Common myeloid progenitor, CD34-positive (primary cell): ENCODE data around the gene PDLIM1.
A peak's percentile ranks its signal among the peaks of the same experiment; 100 is the strongest.

ENCODE experiments used
- CTCF ChIA-PET: fragments of 350-600 bp; sonication (Branson Sonifier 250); formaldehyde crosslinking; loops from one replicate; lab custom pipeline; 2021; ENCODE audit warnings: antibody characterized with exemption; lab: Charles Lee
- POLR2A ChIA-PET: fragments of 350-600 bp; sonication (Branson Sonifier 250); formaldehyde crosslinking; loops from one replicate; lab custom pipeline; 2021; ENCODE audit warnings: antibody characterized with exemption; lab: Charles Lee
- DNase-seq, 3 donors: peaks; one replicate each; pipeline versions ENCODE4 v3.0.0 to v3.0.0-alpha.2; 2013
- H3K27ac ChIP-seq, 2 experiments: 1 replicate in 1 of 2; 2 replicates in 1 of 2; pipeline ENCODE4 v1.7.0; 2013; ENCODE audit warnings: inconsistent platforms in 2 of 2, low read length in 2 of 2, mild to moderate bottlenecking in 2 of 2, low read depth in 1 of 2, moderate library complexity in 1 of 2; ENCODE audit not compliant: severe bottlenecking in 2 of 2, insufficient read depth in 1 of 2, poor library complexity in 1 of 2
- H3K27me3 ChIP-seq, 5 experiments: replicated peaks in 2 of 5; 1 replicate in 3 of 5; 2 replicates in 2 of 5; pipeline versions ENCODE4 v1.6.1 to v1.7.0; 2013; ENCODE audit warnings: low read length in 4 of 5, mild to moderate bottlenecking in 2 of 5, moderate library complexity in 2 of 5, inconsistent platforms in 1 of 5; ENCODE audit not compliant: insufficient read depth in 5 of 5, control insufficient read depth in 4 of 5
- H3K36me3 ChIP-seq, 4 experiments: 1 replicate in 2 of 4; 2 replicates in 2 of 4; pipeline versions ENCODE4 v1.6.1 to v1.7.0; 2013; ENCODE audit warnings: low read length in 3 of 4, control low read depth in 1 of 4, mild to moderate bottlenecking in 1 of 4; ENCODE audit not compliant: control insufficient read depth in 4 of 4, insufficient read depth in 4 of 4
- H3K4me1 ChIP-seq, 4 experiments: 1 replicate in 3 of 4; 2 replicates in 1 of 4; pipeline versions ENCODE4 v1.6.1 to v1.7.1; 2013; ENCODE audit warnings: low read length in 3 of 4, mild to moderate bottlenecking in 3 of 4, control low read depth in 1 of 4, inconsistent platforms in 1 of 4, moderate library complexity in 1 of 4; ENCODE audit not compliant: control insufficient read depth in 4 of 4, insufficient read depth in 4 of 4; ENCODE audit errors: control extremely low read depth in 1 of 4
- H3K4me3 ChIP-seq, 7 experiments: 1 replicate in 4 of 7; 2 replicates in 3 of 7; pipeline versions ENCODE4 v1.5.1 to v1.7.0; 2013; ENCODE audit warnings: mild to moderate bottlenecking in 7 of 7, low read length in 6 of 7, moderate library complexity in 6 of 7, inconsistent platforms in 2 of 7, low read depth in 2 of 7, control low read depth in 1 of 7; ENCODE audit not compliant: insufficient read depth in 4 of 7, control insufficient read depth in 1 of 7; ENCODE audit errors: extremely low read depth in 1 of 7
- H3K9me3 ChIP-seq, 5 experiments: 1 replicate in 4 of 5; 2 replicates in 1 of 5; pipeline versions ENCODE4 v1.6.1 to v1.7.1; 2013; ENCODE audit warnings: low read length in 4 of 5, mild to moderate bottlenecking in 2 of 5, inconsistent platforms in 1 of 5, low read depth in 1 of 5, moderate library complexity in 1 of 5; ENCODE audit not compliant: control insufficient read depth in 4 of 5, insufficient read depth in 2 of 5; ENCODE audit errors: control extremely low read depth in 1 of 5
- WGBS: methylation state at CpG from one replicate; pipeline ENCODE4 v1.1.5; 2013; ENCODE audit not compliant: insufficient coverage; 5-methylcytosine and 5-hydroxymethylcytosine counted together

Gene PDLIM1

DNA sequence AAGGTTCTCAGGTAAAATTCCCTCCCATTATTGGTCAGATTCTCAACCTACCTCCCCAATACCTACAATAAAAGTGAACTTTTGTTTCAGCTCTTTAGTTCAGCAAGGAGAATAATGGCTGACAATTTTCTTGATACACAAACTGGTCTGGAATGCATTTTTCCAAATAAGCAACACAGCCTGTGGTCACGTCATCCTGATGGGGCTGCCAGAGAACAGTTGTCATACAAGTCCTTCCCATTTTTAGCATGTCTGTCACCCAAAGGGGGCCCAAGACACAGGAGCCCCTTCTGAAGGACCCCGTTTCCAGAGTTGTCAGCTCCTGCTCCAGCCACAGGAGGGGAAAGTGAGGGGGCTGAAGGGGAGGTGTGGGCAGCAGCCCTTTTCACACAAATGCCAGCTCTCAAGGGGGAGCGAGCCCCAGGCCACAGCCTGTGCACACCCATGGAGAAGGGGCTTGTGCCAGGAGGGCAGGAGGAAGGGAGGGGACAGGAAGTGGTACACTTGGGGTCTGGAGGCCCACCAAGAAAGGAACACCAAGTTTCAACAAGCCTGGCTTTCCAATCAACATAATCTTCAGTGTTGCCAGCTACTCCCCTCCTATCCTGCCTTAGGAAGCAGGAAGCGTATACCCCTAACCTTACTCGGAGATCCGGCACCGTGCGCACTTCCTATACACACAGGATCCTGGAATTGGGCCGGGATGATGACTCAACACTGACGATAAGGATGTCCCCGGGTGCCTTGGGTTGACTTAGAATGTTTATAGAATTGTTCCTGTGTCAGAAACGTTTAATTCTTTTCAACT is 43.4 kb upstream of the PDLIM1 start:
- DNase-seq, result peak; percentile 11 to 39 (median 18)
- POLR2A ChIA-PET, result interaction anchor here (0.5 kb wide), 1 partner anchor 1644 kb away, joined by 3 read pairs; no protein-coding TSS in a partner anchor
- Histone ChIP-seq H3K27ac (no peak overlapping the region), H3K4me1 (peaks cover 0 to 13% (median 7%) of the 10 kb centered on the region in 4 experiments), H3K4me3 (peak overlapping the region in 1 of 7 experiments; percentile 42), H3K36me3 (peaks cover 0 to 2% (median 0%) of the 10 kb centered on the region in 4 experiments), H3K9me3 (no peaks in the 10 kb centered on the region), H3K27me3 (no peaks in the 10 kb centered on the region)
- WGBS, result 18% methylated on average over 6 of the region's 12 CpGs
- CTCF ChIA-PET, result no interaction called here

DNA sequence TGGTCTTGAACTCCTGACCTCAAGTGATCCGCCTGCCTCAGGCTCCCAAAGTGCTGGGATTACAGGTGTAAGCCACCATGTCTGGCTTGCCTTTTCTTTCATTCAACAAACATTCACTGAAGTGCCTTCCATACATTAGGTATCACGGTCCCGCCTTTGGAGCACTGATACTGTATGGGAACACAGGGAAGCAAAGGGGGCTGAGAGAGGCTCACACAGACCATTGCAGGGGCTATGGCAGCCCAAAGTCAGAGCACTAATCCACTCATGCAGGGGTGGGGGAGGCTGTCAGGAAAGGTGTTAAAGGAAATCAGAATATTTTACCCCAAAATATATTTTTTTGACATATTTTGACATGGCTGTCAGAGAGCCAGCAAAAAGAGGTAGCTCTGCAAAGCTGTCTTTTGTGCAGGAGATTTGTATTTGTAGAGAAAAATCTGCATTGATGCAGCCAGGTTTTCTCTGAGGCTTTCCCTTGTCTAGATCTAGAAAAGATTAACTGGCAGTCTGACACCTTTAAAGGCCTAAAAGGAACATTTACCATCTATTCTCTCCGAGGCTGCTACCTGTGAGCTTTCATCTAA is 42.0 kb upstream of the PDLIM1 start:
- CTCF ChIA-PET, result no interaction called here
- 100% methylated on average over 3 of the region's 4 CpGs for WGBS
- no peak for DNase-seq
- Histone ChIP-seq H3K27ac (no peak overlapping the region), H3K27me3 (no peaks in the 10 kb centered on the region), H3K36me3 (no peaks in the 10 kb centered on the region), H3K9me3 (no peaks in the 10 kb centered on the region), H3K4me1 (peaks cover 0 to 13% (median 7%) of the 10 kb centered on the region in 4 experiments), H3K4me3 (no peak overlapping the region)
- POLR2A ChIA-PET, result no interaction called here

DNA sequence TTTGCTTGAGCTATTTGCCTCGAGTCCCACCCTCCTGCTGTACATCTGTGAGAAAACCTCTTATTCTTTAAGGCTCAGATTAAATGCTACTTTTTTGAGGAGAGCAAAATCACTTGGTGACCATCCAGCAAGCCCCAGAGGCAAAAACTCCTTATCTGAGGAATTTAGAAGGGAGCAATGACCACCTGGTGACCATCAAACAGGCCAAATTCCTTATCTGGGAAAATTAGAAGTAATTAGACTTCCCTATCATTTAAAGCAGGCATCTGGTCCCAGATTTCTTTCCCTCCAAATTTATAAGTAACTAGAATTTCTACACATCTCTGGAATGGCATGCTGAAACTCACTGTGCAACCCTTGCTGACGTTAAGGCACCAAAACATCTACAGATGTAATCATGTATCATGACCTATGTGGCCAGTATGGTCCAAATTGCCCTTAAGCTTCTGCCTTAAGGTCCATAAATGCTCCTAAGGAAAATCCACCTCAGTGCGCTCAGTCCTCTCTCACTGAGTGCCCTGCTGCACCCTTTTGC is 40.9 kb upstream of the PDLIM1 start:
- Histone ChIP-seq H3K27ac (no peak overlapping the region), H3K36me3 (no peaks in the 10 kb centered on the region), H3K27me3 (no peaks in the 10 kb centered on the region), H3K4me3 (no peak overlapping the region), H3K4me1 (peaks cover 0 to 13% (median 7%) of the 10 kb centered on the region in 4 experiments), H3K9me3 (no peaks in the 10 kb centered on the region)
- WGBS, result 96% methylated on average over 3 of the region's 3 CpGs
- ChIA-PET CTCF (no interaction called here), POLR2A (no interaction called here)
- no peak for DNase-seq

DNA sequence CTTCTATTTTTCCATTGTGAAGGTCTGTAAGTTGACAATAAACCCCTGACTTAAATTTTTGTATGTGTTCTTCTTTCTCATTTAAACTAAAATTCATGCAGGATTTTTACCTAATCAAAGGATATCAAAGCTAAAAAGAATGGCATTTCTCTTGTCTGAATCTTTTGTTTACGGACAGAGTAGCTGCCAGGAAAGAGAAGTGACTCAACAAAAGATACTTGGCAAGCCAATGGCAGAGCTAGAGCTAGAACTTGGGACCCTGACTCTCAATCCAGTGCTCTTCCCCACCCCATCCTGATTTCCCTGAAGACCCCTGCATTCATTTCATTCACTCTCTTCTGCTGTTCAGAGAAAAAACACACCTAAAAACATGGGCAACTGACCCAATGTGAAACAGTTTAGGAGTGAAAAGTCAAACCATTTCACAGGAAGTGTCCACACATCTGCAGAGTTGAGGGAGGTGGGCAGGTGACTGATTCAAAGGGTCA is 40.2 kb upstream of the PDLIM1 start:
- 86% methylated on average over 1 of the region's 1 CpG for WGBS
- DNase-seq, result no peak
- Histone ChIP-seq H3K27me3 (no peaks in the 10 kb centered on the region), H3K36me3 (no peaks in the 10 kb centered on the region), H3K27ac (no peak overlapping the region), H3K4me3 (no peak overlapping the region), H3K9me3 (no peaks in the 10 kb centered on the region), H3K4me1 (peaks cover 0 to 13% (median 7%) of the 10 kb centered on the region in 4 experiments)
- CTCF ChIA-PET, result no interaction called here
- POLR2A ChIA-PET, result no interaction called here

DNA sequence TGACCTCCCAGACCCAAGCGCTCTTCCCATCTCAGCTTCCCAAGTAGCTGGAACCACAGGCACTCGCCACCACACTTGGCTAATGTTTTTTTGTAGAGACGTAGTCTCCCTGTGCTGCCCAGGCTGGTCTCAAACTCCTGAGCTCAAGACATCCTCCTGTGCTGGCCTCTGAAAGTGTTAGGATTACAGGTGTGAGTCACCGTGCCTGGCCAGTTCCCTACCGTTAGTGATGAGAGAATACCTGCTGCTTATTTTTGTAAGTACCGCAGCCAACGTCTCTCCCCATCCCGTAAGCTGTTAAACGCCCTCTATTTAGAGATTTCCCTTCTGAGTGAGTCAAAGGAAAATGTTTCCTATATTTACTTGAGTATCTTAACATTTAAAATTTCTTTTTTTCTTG is 38.5 kb upstream of the PDLIM1 start:
- no peak for DNase-seq
- no peak overlapping the region for H3K27ac ChIP-seq
- peaks cover 0 to 4% (median 3%) of the 10 kb centered on the region in 4 experiments for H3K4me1 ChIP-seq
- ChIA-PET CTCF (interaction anchor here (1.4 to 1.9 kb wide), 2 partner anchors 16 to 34 kb away, joined by 5 to 7 read pairs; no protein-coding TSS in a partner anchor), POLR2A (no interaction called here)
- 100% methylated on average over 2 of the region's 9 CpGs for WGBS
- H3K27me3 ChIP-seq, result no peaks in the 10 kb centered on the region
- no peaks in the 10 kb centered on the region for H3K36me3 ChIP-seq
- H3K9me3 ChIP-seq, result no peaks in the 10 kb centered on the region
- no peak overlapping the region for H3K4me3 ChIP-seq

DNA sequence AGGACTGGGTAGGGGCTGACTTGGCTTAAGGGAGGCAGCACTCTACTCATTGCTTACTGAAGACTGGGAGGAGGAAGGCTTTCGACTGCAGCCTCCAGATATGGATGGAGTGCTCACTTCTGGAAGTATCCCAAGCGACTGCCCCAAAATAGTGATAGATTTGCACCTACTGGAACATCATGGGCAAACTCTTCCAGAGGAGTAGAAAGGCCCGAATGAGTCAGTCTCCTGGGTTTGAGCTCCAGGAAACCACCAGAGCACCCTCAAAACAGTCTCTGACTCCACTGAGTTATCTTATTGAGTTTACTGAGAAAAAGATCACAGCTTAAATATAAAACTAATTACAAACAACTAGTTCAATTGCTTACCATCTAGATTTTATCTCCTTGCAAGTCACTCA is 37.2 kb upstream of the PDLIM1 start:
- no peaks in the 10 kb centered on the region for H3K36me3 ChIP-seq
- no peaks in the 10 kb centered on the region for H3K27me3 ChIP-seq
- POLR2A ChIA-PET, result interaction anchor here (0.7 kb wide), 1 partner anchor 1049 kb away, joined by 3 read pairs; no protein-coding TSS in a partner anchor
- no peaks in the 10 kb centered on the region for H3K9me3 ChIP-seq
- no peak overlapping the region for H3K27ac ChIP-seq
- CTCF ChIA-PET, result interaction anchor here (1.4 kb wide), 1 partner anchor 18 kb away, joined by 5 read pairs; no protein-coding TSS in a partner anchor
- 100% methylated on average over 2 of the region's 3 CpGs for WGBS
- H3K4me3 ChIP-seq, result no peak overlapping the region
- H3K4me1 ChIP-seq, result no peaks in the 10 kb centered on the region
- DNase-seq, result no peak

DNA sequence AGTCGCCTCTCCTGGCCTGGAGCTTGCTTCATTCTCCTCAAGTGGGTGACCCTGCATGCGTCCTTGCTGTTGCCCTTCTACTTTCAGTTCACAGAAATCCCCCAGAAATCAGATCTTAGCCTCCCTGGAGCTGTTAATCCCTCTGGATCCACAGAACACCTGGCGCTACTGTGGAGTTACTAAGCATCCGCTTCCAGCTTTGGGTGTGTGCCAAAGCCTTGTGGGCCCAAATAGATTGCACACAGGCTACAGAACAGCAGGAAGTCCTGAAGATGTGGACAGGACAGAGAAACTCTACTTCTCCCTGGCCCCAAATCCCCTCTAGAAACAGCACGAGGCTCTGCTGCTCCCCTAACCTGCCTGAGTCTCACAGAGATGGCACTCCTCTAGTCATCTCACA is 36.6 kb upstream of the PDLIM1 start:
- H3K4me1 ChIP-seq, result no peaks in the 10 kb centered on the region
- H3K36me3 ChIP-seq, result no peaks in the 10 kb centered on the region
- H3K27me3 ChIP-seq, result no peaks in the 10 kb centered on the region
- WGBS, result 84% methylated on average over 5 of the region's 5 CpGs
- H3K9me3 ChIP-seq, result no peaks in the 10 kb centered on the region
- H3K27ac ChIP-seq, result no peak overlapping the region
- POLR2A ChIA-PET, result no interaction called here
- H3K4me3 ChIP-seq, result no peak overlapping the region
- CTCF ChIA-PET, result no interaction called here
- DNase-seq, result no peak
